Natural killer cell (primary cell): Measurements from ENCODE around the gene RMRP. TPM values are rescaled to one million over a fixed set of nuclear protein-coding genes. Genes with fewer than 3 reads are reported as not detected.

Experiments
- ATAC-seq, 3 donors: fragments of 150-1000 bp in 2 of 3; fragments of 200-7000 bp in 1 of 3; cut with Tn5 transposase; 1 replicate in 1 of 3; 2 replicates in 2 of 3; pipeline ENCODE4 v1.10.0; 2021; ENCODE audit warnings: mild to moderate bottlenecking in 2 of 3, moderate library complexity in 2 of 3
- DNase-seq, 2 donors: peaks; one replicate each; pipeline versions ENCODE4 v3.0.0 to v3.0.0-alpha.2; 2013 to 2021; ENCODE audit warnings: mixed read lengths in 1 of 2
- H3K27ac ChIP-seq: one replicate; pipeline ENCODE4 v1.5.1; 2013; ENCODE audit warnings: mild to moderate bottlenecking, low read length
- H3K27me3 ChIP-seq: one replicate; pipeline ENCODE4 v1.6.1; 2013; ENCODE audit warnings: low read length; ENCODE audit not compliant: control insufficient read depth, insufficient read depth
- H3K36me3 ChIP-seq: one replicate; pipeline ENCODE4 v1.6.1; 2013; ENCODE audit warnings: low read length; ENCODE audit not compliant: control insufficient read depth, insufficient read depth
- H3K4me1 ChIP-seq: one replicate; pipeline ENCODE4 v1.6.1; 2013; ENCODE audit warnings: low read length; ENCODE audit not compliant: control insufficient read depth, insufficient read depth
- H3K4me3 ChIP-seq: one replicate; pipeline ENCODE4 v1.5.1; 2013; ENCODE audit warnings: low read length
- H3K9me3 ChIP-seq: one replicate; pipeline ENCODE4 v1.6.1; 2013; ENCODE audit warnings: low read length; ENCODE audit not compliant: control insufficient read depth, insufficient read depth
- H3K27ac Mint-ChIP-seq, 2 donors: one replicate each; pipeline ENCODE4 v1.8.0; 2022; ENCODE audit warnings: mild to moderate bottlenecking in 2 of 2, mixed read lengths in 2 of 2, moderate library complexity in 1 of 2
- H3K27me3 Mint-ChIP-seq, 2 donors: one replicate each; pipeline ENCODE4 v1.8.0; 2022; ENCODE audit warnings: low read depth in 2 of 2, mixed read lengths in 2 of 2
- H3K36me3 Mint-ChIP-seq: one replicate; pipeline ENCODE4 v1.8.0; 2022; ENCODE audit warnings: mixed read lengths
- H3K4me1 Mint-ChIP-seq, 2 donors: one replicate each; pipeline ENCODE4 v1.8.0; 2022; ENCODE audit warnings: mixed read lengths in 2 of 2
- H3K4me3 Mint-ChIP-seq: one replicate; pipeline ENCODE4 v1.8.0; 2022; ENCODE audit warnings: mild to moderate bottlenecking, moderate library complexity, mixed read lengths
- H3K9me3 Mint-ChIP-seq, 2 donors: one replicate each; pipeline ENCODE4 v1.8.0; 2022; ENCODE audit warnings: mixed read lengths in 2 of 2
- CTCF ChIP-seq: fragments of 200-600 bp; IDR thresholded peaks from one replicate; pipeline ENCODE4 v1.8.0; 2022; ENCODE audit warnings: antibody characterized with exemption
- whole genome bisulfite sequencing: methylation state at CpG from one replicate; pipeline ENCODE4 v1.1.7; 2013; ENCODE audit warnings: missing lambda C conversion rate; ENCODE audit not compliant: insufficient coverage; 5-methylcytosine and 5-hydroxymethylcytosine counted together
- intact Hi-C: fragments of 100-400 bp; cut with micrococcal nuclease; formaldehyde crosslinking; loops from one replicate; pipeline ENCODE4 v1.14.2; 2022
- total RNA-seq, 4 donors: library from RNA; stranded (reverse); fragments of 120-200 nt in 1 of 4; gene quantifications; one replicate each; pipeline versions ENCODE4 v1.2.3 to v1.2.4, GENCODE V29; 2013 to 2022

RMRP gene
- total RNA-seq, 3 donors from 2014 or later (not counting 1 experiment from before 2014, with no cell fraction given), result 5,042 to 6,602 (median 5,874) TPM

- Mint-ChIP-seq H3K27me3 (peaks cover 9 to 10% of the 10 kb centered on the region in 2 donors), H3K9me3 (no peaks in the 10 kb centered on the region), H3K4me3 (no peak overlapping the region), H3K4me1 (peaks cover 5 to 19% of the 10 kb centered on the region in 2 donors), H3K27ac (no peak overlapping the region), H3K36me3 (no peaks in the 10 kb centered on the region)
- no peak for TF ChIP-seq CTCF
- intact Hi-C loops, result no loop called here
- Histone ChIP-seq H3K4me3 (no peak overlapping the region), H3K27ac (no peak overlapping the region), H3K27me3 (peaks cover 8% of the 10 kb centered on the region), H3K4me1 (peaks cover 14% of the 10 kb centered on the region), H3K36me3 (no peaks in the 10 kb centered on the region), H3K9me3 (no peaks in the 10 kb centered on the region)
- WGBS, result 98% methylated on average over 3 of the region's 5 CpGs
- ATAC-seq (no peak), DNase-seq (no peak)
Observed at GRCh38 chr9:35679091-35679490, 21.3 kb upstream of the RMRP start.

- H3K4me3 ChIP-seq, result peak overlapping the region; percentile 41
- peak in 1 of 2 donors; percentile 58 for DNase-seq
- 16% methylated on average over 51 of the region's 51 CpGs for WGBS
Observed at GRCh38 chr9:35675732-35676392, 18.0 kb upstream of the RMRP start.

GRCh38 chr9:35675204-35675603, 17.4 kb upstream of the RMRP start:
- TF ChIP-seq CTCF, result no peak
- 54% methylated on average over 13 of the region's 13 CpGs for WGBS
- Histone ChIP-seq H3K27ac (no peak overlapping the region), H3K4me1 (peaks cover 14% of the 10 kb centered on the region), H3K9me3 (no peaks in the 10 kb centered on the region), H3K4me3 (no peak overlapping the region), H3K36me3 (no peaks in the 10 kb centered on the region), H3K27me3 (peaks cover 8% of the 10 kb centered on the region)
- intact Hi-C loops, result no loop called here
- H3K36me3 Mint-ChIP-seq, result no peaks in the 10 kb centered on the region
- H3K4me1 Mint-ChIP-seq, result peaks cover 5 to 19% of the 10 kb centered on the region in 2 donors
- no peak overlapping the region for H3K27ac Mint-ChIP-seq
- H3K4me3 Mint-ChIP-seq, result peak overlapping the region; percentile 83
- peak in 2 of 3 donors; percentile 18 to 35 for ATAC-seq
- peaks cover 10% of the 10 kb centered on the region in 2 donors for H3K27me3 Mint-ChIP-seq
- H3K9me3 Mint-ChIP-seq, result no peaks in the 10 kb centered on the region
- peak in 1 of 2 donors; percentile 16 for DNase-seq

More at GRCh38 chr9:35675732-35676392, 18.0 kb upstream of the RMRP start:
- peak overlapping the region; percentile 83 for H3K4me3 Mint-ChIP-seq
- ATAC-seq, result peak; percentile 43 to 76 (median 67)
- H3K9me3 Mint-ChIP-seq, result no peaks in the 10 kb centered on the region
- TF ChIP-seq CTCF, result no peak
- no peaks in the 10 kb centered on the region for H3K36me3 ChIP-seq
- intact Hi-C loops, result no loop called here
- H3K27me3 Mint-ChIP-seq, result peaks cover 10% of the 10 kb centered on the region in 2 donors
- H3K27me3 ChIP-seq, result peaks cover 8% of the 10 kb centered on the region
- H3K9me3 ChIP-seq, result no peaks in the 10 kb centered on the region
- peaks cover 14% of the 10 kb centered on the region for H3K4me1 ChIP-seq
- no peak overlapping the region for H3K27ac ChIP-seq
- no peak overlapping the region for H3K27ac Mint-ChIP-seq
- peaks cover 5 to 19% of the 10 kb centered on the region in 2 donors for H3K4me1 Mint-ChIP-seq
- no peaks in the 10 kb centered on the region for H3K36me3 Mint-ChIP-seq

GRCh38 chr9:35674025-35674361, 16.2 kb upstream of the RMRP start:
- H3K4me1 Mint-ChIP-seq, result peaks cover 5 to 19% of the 10 kb centered on the region in 2 donors
- no peaks in the 10 kb centered on the region for H3K36me3 ChIP-seq
- H3K9me3 ChIP-seq, result no peaks in the 10 kb centered on the region
- no peak overlapping the region for H3K27ac Mint-ChIP-seq
- no peak for TF ChIP-seq CTCF
- H3K27ac ChIP-seq, result no peak overlapping the region
- no peak overlapping the region for H3K4me3 Mint-ChIP-seq
- peaks cover 8% of the 10 kb centered on the region for H3K27me3 ChIP-seq
- WGBS, result 93% methylated on average over 3 of the region's 3 CpGs
- ATAC-seq (no peak), DNase-seq (no peak)
- no peaks in the 10 kb centered on the region for H3K36me3 Mint-ChIP-seq
- H3K4me1 ChIP-seq, result peaks cover 14% of the 10 kb centered on the region
- H3K9me3 Mint-ChIP-seq, result no peaks in the 10 kb centered on the region
- no peak overlapping the region for H3K4me3 ChIP-seq
- intact Hi-C loops, result no loop called here
- H3K27me3 Mint-ChIP-seq, result peaks cover 10% of the 10 kb centered on the region in 2 donors
